Activated naive CD4-positive, alpha-beta T cell treated with anti-CD3 and anti-CD28 coated beads, Interleukin-2, amount 50 U/mL, for 72 hours (primary cell): ENCODE data around the gene PKHD1. TPM values are rescaled to one million over a fixed set of nuclear protein-coding genes. Genes with fewer than 3 reads are reported as not detected.

Source experiments
- ATAC-seq, 2 donors: fragments of 150-1000 bp; cut with Tn5 transposase; 2 replicates each; pipeline ENCODE4 v1.10.0; 2021; ENCODE audit warnings: mild to moderate bottlenecking in 2 of 2, moderate library complexity in 2 of 2
- DNase-seq, 2 donors: peaks; one replicate each; pipeline ENCODE4 v3.0.0; 2021 to 2022; ENCODE audit warnings: low spot score in 2 of 2
- H3K27ac Mint-ChIP-seq, 2 donors: one replicate each; pipeline ENCODE4 v1.8.0; 2022; ENCODE audit warnings: mild to moderate bottlenecking in 2 of 2, mixed read lengths in 2 of 2
- H3K36me3 Mint-ChIP-seq, 2 donors: one replicate each; pipeline ENCODE4 v1.8.0; 2022; ENCODE audit warnings: mixed read lengths in 2 of 2
- H3K9me3 Mint-ChIP-seq, 2 donors: one replicate each; pipeline ENCODE4 v1.8.0; 2022; ENCODE audit warnings: mixed read lengths in 2 of 2
- total RNA-seq, 2 donors: library from RNA; stranded (reverse); gene quantifications; one replicate each; pipeline ENCODE4 v1.2.3, GENCODE V29; 2022

PKHD1 gene
- total RNA-seq, 2 donors from 2014 or later = not detected

- no peaks in the 10 kb centered on the region for H3K36me3 Mint-ChIP-seq
- peak; percentile 95 to 97 for ATAC-seq
- DNase-seq = peak in 1 of 2 donors; percentile 49
- H3K9me3 Mint-ChIP-seq = no peaks in the 10 kb centered on the region
- H3K27ac Mint-ChIP-seq = peak overlapping the region in 1 of 2 donors; percentile 87
These were observed 23.6 kb downstream of the PKHD1 start for GRCh38 chr6:52063584-52064344.

- no peaks in the 10 kb centered on the region for H3K36me3 Mint-ChIP-seq
- DNase-seq (no peak), ATAC-seq (no peak)
- H3K9me3 Mint-ChIP-seq = no peaks in the 10 kb centered on the region
- no peak overlapping the region for H3K27ac Mint-ChIP-seq
These were observed 25.9 kb downstream of the PKHD1 start for GRCh38 chr6:52061481-52061880.

- DNase-seq (no peak), ATAC-seq (no peak)
- Mint-ChIP-seq H3K36me3 (no peaks in the 10 kb centered on the region), H3K27ac (no peak overlapping the region), H3K9me3 (no peaks in the 10 kb centered on the region)
These were observed 27.6 kb downstream of the PKHD1 start for GRCh38 chr6:52059821-52060220.

- Mint-ChIP-seq H3K9me3 (no peaks in the 10 kb centered on the region), H3K27ac (no peak overlapping the region), H3K36me3 (no peaks in the 10 kb centered on the region)
- DNase-seq = no peak
- ATAC-seq = no peak
These were observed 32.0 kb downstream of the PKHD1 start for GRCh38 chr6:52055451-52055850.

GRCh38 chr6:52053038-52053695, 34.2 kb downstream of the PKHD1 start:
- H3K36me3 Mint-ChIP-seq = no peaks in the 10 kb centered on the region
- no peak overlapping the region for H3K27ac Mint-ChIP-seq
- no peak for DNase-seq

GRCh38 chr6:52050051-52050405, 37.4 kb downstream of the PKHD1 start:
- DNase-seq (no peak), ATAC-seq (no peak)
- H3K9me3 Mint-ChIP-seq = no peaks in the 10 kb centered on the region
- H3K36me3 Mint-ChIP-seq = no peaks in the 10 kb centered on the region
- no peak overlapping the region for H3K27ac Mint-ChIP-seq

More at GRCh38 chr6:52053038-52053695, 34.2 kb downstream of the PKHD1 start:
- no peaks in the 10 kb centered on the region for H3K9me3 Mint-ChIP-seq
- ATAC-seq = no peak

GRCh38 chr6:52049252-52050050, 38.0 kb downstream of the PKHD1 start:
- Mint-ChIP-seq H3K9me3 (no peaks in the 10 kb centered on the region), H3K36me3 (no peaks in the 10 kb centered on the region), H3K27ac (no peak overlapping the region)
- ATAC-seq = peak in 1 of 2 donors; percentile 40
- DNase-seq = peak in 1 of 2 donors; percentile 10

- Mint-ChIP-seq H3K27ac (no peak overlapping the region), H3K36me3 (no peaks in the 10 kb centered on the region), H3K9me3 (no peaks in the 10 kb centered on the region)
- no peak for ATAC-seq
- no peak for DNase-seq
These were observed 41.0 kb downstream of the PKHD1 start for GRCh38 chr6:52046456-52046855.

GRCh38 chr6:52045481-52045880, 41.9 kb downstream of the PKHD1 start:
- Mint-ChIP-seq H3K9me3 (no peaks in the 10 kb centered on the region), H3K27ac (no peak overlapping the region), H3K36me3 (no peaks in the 10 kb centered on the region)
- ATAC-seq (no peak), DNase-seq (no peak)

GRCh38 chr6:52045033-52045432, 42.4 kb downstream of the PKHD1 start:
- ATAC-seq = no peak
- Mint-ChIP-seq H3K9me3 (no peaks in the 10 kb centered on the region), H3K27ac (no peak overlapping the region), H3K36me3 (no peaks in the 10 kb centered on the region)
- no peak for DNase-seq

- DNase-seq (no peak), ATAC-seq (no peak)
- H3K36me3 Mint-ChIP-seq = no peaks in the 10 kb centered on the region
- no peak overlapping the region for H3K27ac Mint-ChIP-seq
- H3K9me3 Mint-ChIP-seq = peaks cover 0 to 5% of the 10 kb centered on the region in 2 donors
These were observed 45.1 kb downstream of the PKHD1 start for GRCh38 chr6:52042141-52042885.

GRCh38 chr6:52041134-52041533, 46.3 kb downstream of the PKHD1 start:
- ATAC-seq (no peak), DNase-seq (no peak)
- no peak overlapping the region for H3K27ac Mint-ChIP-seq
- H3K9me3 Mint-ChIP-seq = peaks cover 0 to 5% of the 10 kb centered on the region in 2 donors
- H3K36me3 Mint-ChIP-seq = no peaks in the 10 kb centered on the region

GRCh38 chr6:52027699-52028098, 59.7 kb downstream of the PKHD1 start:
- ATAC-seq = no peak
- Mint-ChIP-seq H3K36me3 (peaks cover 0 to 4% of the 10 kb centered on the region in 2 donors), H3K9me3 (peaks cover 0 to 3% of the 10 kb centered on the region in 2 donors), H3K27ac (no peak overlapping the region)
- no peak for DNase-seq

GRCh38 chr6:52024451-52025068, 62.9 kb downstream of the PKHD1 start:
- Mint-ChIP-seq H3K9me3 (no peaks in the 10 kb centered on the region), H3K27ac (no peak overlapping the region), H3K36me3 (no peaks in the 10 kb centered on the region)
- DNase-seq (no peak), ATAC-seq (no peak)

GRCh38 chr6:52022675-52023074, 64.7 kb downstream of the PKHD1 start:
- DNase-seq = no peak

GRCh38 chr6:52020945-52021570, 66.4 kb downstream of the PKHD1 start:
- Mint-ChIP-seq H3K36me3 (no peaks in the 10 kb centered on the region), H3K27ac (no peak overlapping the region), H3K9me3 (no peaks in the 10 kb centered on the region)
- no peak for DNase-seq
- no peak for ATAC-seq

More at GRCh38 chr6:52022675-52023074, 64.7 kb downstream of the PKHD1 start:
- no peaks in the 10 kb centered on the region for H3K9me3 Mint-ChIP-seq
- no peak overlapping the region for H3K27ac Mint-ChIP-seq
- H3K36me3 Mint-ChIP-seq = no peaks in the 10 kb centered on the region
- ATAC-seq = no peak
